ENCODE data around the gene NKX6-2. TPM values are rescaled to one million over a fixed set of nuclear protein-coding genes. Genes with fewer than 3 reads are reported as not detected.

NKX6-2 gene
- polyA plus RNA-seq, 1 donor (not counting 4 experiments of a cell fraction or from before 2014, with no cell fraction given): not detected

GRCh38 chr10:132804785-132805426 is 19.0 kb upstream of the NKX6-2 start:
- TF ChIP-seq CTCF (optimal IDR thresholded peaks at IDR 0.05 in 1 of 3, IDR thresholded peaks at IDR 0.05 in 1 of 3, conservative IDR thresholded peaks at IDR 0.05 in 1 of 3; ENCODE audit: extremely low read depth in 1 of 3, insufficient read depth in 2 of 3, low read length in 3 of 3): no peak
- no peak for TF ChIP-seq EZH2 (IDR thresholded peaks at IDR 0.05; ENCODE audit: low read length)
- Histone ChIP-seq H3K36me3 (ENCODE audit: control insufficient read depth in 2 of 2, extremely low read depth in 1 of 2, insufficient read depth in 2 of 2, low read length in 2 of 2) (no peaks in the 10 kb centered on the region), H3K27me3 (ENCODE audit: control insufficient read depth, extremely low read depth, insufficient read depth, low read length) (no peaks in the 10 kb centered on the region), H4K20me1 (ENCODE audit: control insufficient read depth, extremely low read depth, insufficient read depth, low read length) (no peaks in the 10 kb centered on the region), H2AFZ (ENCODE audit: control insufficient read depth, low read length) (no peak overlapping the region), H3K9me3 (ENCODE audit: control insufficient read depth, low read depth, low read length) (peaks cover 6% of the 10 kb centered on the region), H3K4me1 (ENCODE audit: control insufficient read depth, extremely low read depth, insufficient read depth, low read length) (no peaks in the 10 kb centered on the region), H3K9ac (ENCODE audit: control insufficient read depth, extremely low read depth, insufficient read depth, low read length) (no peak overlapping the region), H3K4me3 (ENCODE audit: control insufficient read depth in 2 of 3, extremely low read depth in 1 of 3, insufficient read depth in 2 of 3, low read depth in 1 of 3, low read length in 3 of 3) (no peak overlapping the region), H3K79me2 (ENCODE audit: control insufficient read depth, insufficient read depth, low read length) (no peaks in the 10 kb centered on the region), H3K27ac (ENCODE audit: control insufficient read depth, insufficient read depth, low read length) (no peak overlapping the region), H3K4me2 (ENCODE audit: control insufficient read depth, extremely low read depth, insufficient read depth, low read depth, low read length) (no peak overlapping the region), H3K9me1 (ENCODE audit: control insufficient read depth, extremely low read depth, insufficient read depth, low read length) (no peaks in the 10 kb centered on the region)
- FAIRE-seq (no peak), DNase-seq (ENCODE audit: low read depth, low spot score) (no peak)
- dilution Hi-C loops (cut with MboI; ENCODE audit: extremely low pct_ligation_motif_present, low sequenced_read_pairs): no loop called here

- no peak overlapping the region for H2AFZ ChIP-seq (ENCODE audit: control insufficient read depth, low read length)
- H3K9me3 ChIP-seq (ENCODE audit: control insufficient read depth, low read depth, low read length): peaks cover 6% of the 10 kb centered on the region
- dilution Hi-C loops (cut with MboI; ENCODE audit: extremely low pct_ligation_motif_present, low sequenced_read_pairs): no loop called here
- TF ChIP-seq CTCF (optimal IDR thresholded peaks at IDR 0.05 in 1 of 3, IDR thresholded peaks at IDR 0.05 in 1 of 3, conservative IDR thresholded peaks at IDR 0.05 in 1 of 3; ENCODE audit: extremely low read depth in 1 of 3, insufficient read depth in 2 of 3, low read length in 3 of 3): no peak
- no peak for TF ChIP-seq EZH2 (IDR thresholded peaks at IDR 0.05; ENCODE audit: low read length)
- H3K36me3 ChIP-seq (ENCODE audit: control insufficient read depth in 2 of 2, extremely low read depth in 1 of 2, insufficient read depth in 2 of 2, low read length in 2 of 2): no peaks in the 10 kb centered on the region
- no peaks in the 10 kb centered on the region for H4K20me1 ChIP-seq (ENCODE audit: control insufficient read depth, extremely low read depth, insufficient read depth, low read length)
- DNase-seq (ENCODE audit: low read depth, low spot score) (no peak), FAIRE-seq (no peak)
- H3K4me1 ChIP-seq (ENCODE audit: control insufficient read depth, extremely low read depth, insufficient read depth, low read length): no peaks in the 10 kb centered on the region
- H3K27ac ChIP-seq (ENCODE audit: control insufficient read depth, insufficient read depth, low read length): no peak overlapping the region
- H3K27me3 ChIP-seq (ENCODE audit: control insufficient read depth, extremely low read depth, insufficient read depth, low read length): no peaks in the 10 kb centered on the region
- no peaks in the 10 kb centered on the region for H3K79me2 ChIP-seq (ENCODE audit: control insufficient read depth, insufficient read depth, low read length)
- H3K9ac ChIP-seq (ENCODE audit: control insufficient read depth, extremely low read depth, insufficient read depth, low read length): no peak overlapping the region
- H3K4me2 ChIP-seq (ENCODE audit: control insufficient read depth, extremely low read depth, insufficient read depth, low read depth, low read length): no peak overlapping the region
- H3K4me3 ChIP-seq (ENCODE audit: control insufficient read depth in 2 of 3, extremely low read depth in 1 of 3, insufficient read depth in 2 of 3, low read depth in 1 of 3, low read length in 3 of 3): no peak overlapping the region
- H3K9me1 ChIP-seq (ENCODE audit: control insufficient read depth, extremely low read depth, insufficient read depth, low read length): no peaks in the 10 kb centered on the region
Observed at GRCh38 chr10:132804287-132804686, 18.3 kb upstream of the NKX6-2 start.
